GM12878 (cell line): Measurements from ENCODE around the gene KCNK13. TPM values are rescaled to one million over a fixed set of nuclear protein-coding genes. Genes with fewer than 3 reads are reported as not detected.

Experiments used
- ATAC-seq: fragments of 200-7000 bp; cut with Tn5 transposase; 3 replicates; pipeline ENCODE4 v1.9.1; 2020; ENCODE audit warnings: mild to moderate bottlenecking, moderate library complexity
- BruUV-seq: library from RNA; stranded (reverse); fragments of 400-500 nt; replicated peaks from 2 replicates; lab custom pipeline; 2021; lab: Mats Ljungman, UMichigan
- CTCF ChIA-PET: fragments of 300-600 bp; sonication (Branson Sonifier 250); formaldehyde crosslinking; extraction: SDS; loops from one replicate; lab custom pipeline; 2021; ENCODE audit warnings: inconsistent platforms; lab: Yijun Ruan, JAX
- POLR2A ChIA-PET: fragments of 350-600 bp; formaldehyde crosslinking; extraction: SDS; loops from one replicate; lab custom pipeline; 2021; ENCODE audit warnings: inconsistent platforms; lab: Charles Lee
- RAD21 ChIA-PET: fragments of 300-600 bp; sonication (Branson Sonifier 250); formaldehyde crosslinking; loops from one replicate; lab custom pipeline; 2023; ENCODE audit warnings: antibody characterized with exemption; ENCODE audit not compliant: unreplicated experiment; lab: Charles Lee
- SMC1A ChIA-PET: fragments of 300-600 bp; sonication (Branson Sonifier 250); formaldehyde crosslinking; loops from one replicate; lab custom pipeline; 2023; ENCODE audit not compliant: unreplicated experiment, uncharacterized antibody; lab: Charles Lee
- DNase-seq: peaks from one replicate; pipeline ENCODE4 v3.0.0-alpha.2; 2011; ENCODE audit warnings: low read depth, low spot score
- FAIRE-seq: peaks from 3 replicates; lab custom pipeline; 2011; peaks lifted over from hg19 to GRCh38; lab: Jason Lieb, UNC
- H2AFZ ChIP-seq: 2 replicates; pipeline ENCODE4 v1.6.0; 2011; ENCODE audit warnings: low read depth, low read length, control low read depth; ENCODE audit not compliant: control insufficient read depth
- H3K27ac ChIP-seq: 2 replicates; pipeline ENCODE4 v1.5.1; 2011; ENCODE audit warnings: control low read depth; ENCODE audit not compliant: control insufficient read depth, insufficient read depth
- H3K27me3 ChIP-seq, 2 experiments: replicated peaks in 1 of 2; 2 replicates each; pipeline versions ENCODE4 v1.6.0 to v1.6.1; 2011; ENCODE audit warnings: low read length in 1 of 2; ENCODE audit not compliant: control insufficient read depth in 2 of 2, insufficient read depth in 2 of 2
- H3K36me3 ChIP-seq, 2 experiments: 2 replicates each; pipeline ENCODE4 v1.5.1; 2011; ENCODE audit warnings: low read length in 1 of 2; ENCODE audit not compliant: control insufficient read depth in 2 of 2, insufficient read depth in 2 of 2
- H3K4me1 ChIP-seq: 2 replicates; pipeline ENCODE4 v1.6.1; 2011; ENCODE audit warnings: mild to moderate bottlenecking, low read length, moderate library complexity, mixed read lengths; ENCODE audit not compliant: control insufficient read depth, insufficient read depth
- H3K4me2 ChIP-seq: 2 replicates; pipeline ENCODE4 v1.6.0; 2011; ENCODE audit warnings: control low read depth; ENCODE audit not compliant: control insufficient read depth, insufficient read depth
- H3K4me3 ChIP-seq: fragments of 200-600 bp; sonication (generic); 2 replicates; pipeline ENCODE4 v1.5.1; 2016
- H3K79me2 ChIP-seq: 2 replicates; pipeline ENCODE4 v1.6.0; 2011; ENCODE audit warnings: low read length; ENCODE audit not compliant: control insufficient read depth, insufficient read depth
- H3K9ac ChIP-seq: 2 replicates; pipeline ENCODE4 v1.8.0; 2011; ENCODE audit warnings: low read length, control low read depth, mixed read lengths; ENCODE audit not compliant: control insufficient read depth, insufficient read depth
- H3K9me3 ChIP-seq: replicated peaks from 3 replicates; pipeline ENCODE4 v1.5.1; 2011; ENCODE audit warnings: mild to moderate bottlenecking, low read length; ENCODE audit not compliant: control insufficient read depth, insufficient read depth
- H4K20me1 ChIP-seq: 2 replicates; pipeline ENCODE4 v1.6.0; 2011; ENCODE audit not compliant: control insufficient read depth, insufficient read depth
- CHD2 ChIP-seq: IDR thresholded peaks from 2 replicates; pipeline ENCODE4 v1.6.1; 2011; ENCODE audit warnings: low read depth, low read length, improper control_type of control experiment, borderline replicate concordance
- CREB1 ChIP-seq: IDR thresholded peaks from 2 replicates; pipeline ENCODE4 v1.6.1; 2012; ENCODE audit warnings: low read depth, mild to moderate bottlenecking, inconsistent platforms
- ETV6 ChIP-seq, 2 experiments: fragments of 450-650 bp in 1 of 2; IDR thresholded peaks in 1 of 2; conservative IDR thresholded peaks in 1 of 2; 2 replicates each; pipeline ENCODE4 v1.6.1; 2014; ENCODE audit warnings: antibody characterized with exemption in 1 of 2, borderline replicate concordance in 1 of 2, low read depth in 1 of 2, mild to moderate bottlenecking in 1 of 2, moderate library complexity in 1 of 2
- NFIC ChIP-seq: IDR thresholded peaks from 2 replicates; pipeline ENCODE4 v1.6.1; 2012; ENCODE audit warnings: low read depth, mild to moderate bottlenecking, inconsistent platforms, low read length, moderate library complexity
- POU2F2 ChIP-seq: IDR thresholded peaks from 3 replicates; pipeline ENCODE4 v1.6.1; 2011; ENCODE audit warnings: low read depth, mild to moderate bottlenecking, low read length, borderline replicate concordance
- RFX5 ChIP-seq: IDR thresholded peaks from 2 replicates; pipeline ENCODE4 v1.6.1; 2011; ENCODE audit warnings: low read depth, low read length, improper control_type of control experiment
- RUNX3 ChIP-seq: IDR thresholded peaks from 2 replicates; pipeline ENCODE4 v1.6.1; 2012; ENCODE audit warnings: low read length, inconsistent platforms
- SMARCA5 ChIP-seq: fragments of 450-650 bp; IDR thresholded peaks from 2 replicates; pipeline ENCODE4 v1.6.1; 2017; ENCODE audit warnings: mild to moderate bottlenecking
- WGBS: methylation state at CpG from one replicate; pipeline ENCODE4 v1.1.6; 2016; ENCODE audit warnings: low lambda C conversion rate; ENCODE audit not compliant: insufficient replicate concordance, insufficient coverage; ENCODE audit errors: missing lambda C conversion rate; 5-methylcytosine and 5-hydroxymethylcytosine counted together
- in situ Hi-C: fragments of 300-500 bp; cut with MboI; formaldehyde crosslinking; loops from 9 replicates; pipeline ENCODE4 v1.14.3; 2018; ENCODE audit warnings: mixed read lengths
- intact Hi-C: fragments of 100-400 bp; cut with micrococcal nuclease; formaldehyde crosslinking; loops from one replicate; pipeline ENCODE4 v1.14.2; 2022; ENCODE audit not compliant: unreplicated experiment
- polyA plus RNA-seq, 11 experiments: library from polyadenylated mRNA; depleted of rRNA in 4 of 11; unstranded in 6 of 11; stranded (reverse) in 5 of 11; fragments of >200 nt; fragmentation: Nextera tagmentation in 4 of 11; fragmentation: Illumina TruSeq in 1 of 11; extraction: Ambion mirVana in 4 of 11; extraction: Trizol in 1 of 11; gene quantifications; 1 replicate in 1 of 11; 2 replicates in 10 of 11; pipeline versions ENCODE4 v1.2.1 to v1.2.3, GENCODE V29; 2011 to 2016; ENCODE audit warnings: inconsistent platforms in 2 of 11, missing spikeins in 2 of 11, low read depth in 1 of 11
- total RNA-seq, 4 experiments: library from RNA; depleted of rRNA in 3 of 4; stranded (reverse); fragments of >200 nt in 3 of 4; fragmentation: Illumina TruSeq in 1 of 4; extraction: Trizol in 1 of 4; gene quantifications; 2 replicates each; pipeline versions ENCODE4 v1.2.1 to v1.2.3, GENCODE V29; 2013 to 2021
- TF ChIP-seq, protein P1 (sequence below): fragments of 150-350 bp; IDR thresholded peaks from 2 replicates; pipeline ENCODE4 v1.6.1; 2014; ENCODE audit warnings: mild to moderate bottlenecking, low read depth, low read length
- TF ChIP-seq, protein P2 (sequence below): IDR thresholded peaks from 2 replicates; pipeline ENCODE4 v1.6.1; 2012; ENCODE audit warnings: low read length, inconsistent platforms
- TF ChIP-seq, protein P3 (sequence below): fragments of 450-650 bp; IDR thresholded peaks from 2 replicates; pipeline ENCODE4 v1.6.1; 2017; ENCODE audit warnings: antibody characterized with exemption, mild to moderate bottlenecking, moderate library complexity

KCNK13 gene
- total and polyA plus RNA-seq, 10 of the 15 experiments (the other 5 are each of a cell fraction or from before 2014, with no cell fraction given) = not detected

DNA sequence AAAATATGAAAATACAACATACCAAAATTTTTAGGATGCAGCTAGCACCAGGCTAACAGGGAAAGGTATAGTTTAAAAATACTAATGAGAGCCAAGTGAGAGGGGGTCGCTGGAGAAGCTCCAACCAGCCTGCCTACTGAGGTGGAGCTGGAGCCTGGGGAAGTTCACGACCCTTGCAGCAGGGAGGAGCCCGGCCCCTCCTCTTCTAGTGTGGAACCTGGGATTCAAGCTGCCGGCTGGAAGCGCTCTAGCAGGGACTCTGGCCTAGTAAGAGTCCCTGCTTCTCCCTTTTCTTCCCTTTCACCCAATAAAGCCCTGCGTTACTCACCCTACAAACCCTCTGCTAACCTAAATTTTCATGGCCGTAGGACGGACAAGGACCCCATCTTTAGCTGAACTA, 5.0 kb upstream of the KCNK13 start (continued):
- TF ChIP-seq, protein P1, sequence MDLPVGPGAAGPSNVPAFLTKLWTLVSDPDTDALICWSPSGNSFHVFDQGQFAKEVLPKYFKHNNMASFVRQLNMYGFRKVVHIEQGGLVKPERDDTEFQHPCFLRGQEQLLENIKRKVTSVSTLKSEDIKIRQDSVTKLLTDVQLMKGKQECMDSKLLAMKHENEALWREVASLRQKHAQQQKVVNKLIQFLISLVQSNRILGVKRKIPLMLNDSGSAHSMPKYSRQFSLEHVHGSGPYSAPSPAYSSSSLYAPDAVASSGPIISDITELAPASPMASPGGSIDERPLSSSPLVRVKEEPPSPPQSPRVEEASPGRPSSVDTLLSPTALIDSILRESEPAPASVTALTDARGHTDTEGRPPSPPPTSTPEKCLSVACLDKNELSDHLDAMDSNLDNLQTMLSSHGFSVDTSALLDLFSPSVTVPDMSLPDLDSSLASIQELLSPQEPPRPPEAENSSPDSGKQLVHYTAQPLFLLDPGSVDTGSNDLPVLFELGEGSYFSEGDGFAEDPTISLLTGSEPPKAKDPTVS = no peak

DNA sequence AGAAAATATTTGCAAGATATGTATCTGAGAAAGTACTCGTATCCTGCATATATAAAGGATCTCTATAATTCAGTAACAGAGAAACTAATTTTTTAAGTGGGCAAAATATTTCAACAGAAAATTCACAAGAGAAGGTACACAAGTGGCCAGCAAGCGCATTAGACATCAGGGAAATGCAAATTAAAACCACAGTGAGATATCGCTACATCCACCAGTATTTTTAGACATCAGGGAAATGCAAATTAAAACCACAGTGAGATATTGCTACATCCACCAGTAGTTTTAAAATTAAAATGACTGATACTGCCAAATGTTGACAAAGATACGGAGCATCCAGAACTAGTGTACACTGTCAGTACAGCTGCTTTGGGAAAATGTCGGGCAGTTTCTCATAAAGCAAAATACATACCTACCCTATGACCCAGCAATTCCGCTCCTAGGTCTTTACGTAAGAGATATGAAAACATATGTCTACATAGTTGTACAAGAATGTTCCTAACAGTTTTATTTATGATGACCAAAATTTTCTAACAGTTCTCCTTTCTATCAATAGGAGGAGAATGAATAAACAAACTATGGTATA, 2.8 kb upstream of the KCNK13 start:
- no peak for DNase-seq
- Histone ChIP-seq H3K4me2 (no peak overlapping the region), H3K4me1 (peaks cover 16% of the 10 kb centered on the region), H3K9me3 (peaks cover 3% of the 10 kb centered on the region; the same call in 2 of the 3 replicates), H3K27ac (no peak overlapping the region), H3K4me3 (no peak overlapping the region), H4K20me1 (no peaks in the 10 kb centered on the region), H3K9ac (no peak overlapping the region), H3K27me3 (peaks cover 17 to 30% of the 10 kb centered on the region in 2 experiments), H3K36me3 (no peaks in the 10 kb centered on the region), H3K79me2 (no peaks in the 10 kb centered on the region), H2AFZ (no peak overlapping the region)
- BruUV-seq = no TSS peak
- in situ Hi-C loops (no loop called here), intact Hi-C loops (no loop called here)
- ChIA-PET RAD21 (no interaction called here), SMC1A (no interaction called here), CTCF (interaction anchor here (0.9 kb wide), 2 partner anchors 84 to 120 kb away, joined by 4 to 6 read pairs; no protein-coding TSS in a partner anchor), POLR2A (no interaction called here)
- TF ChIP-seq SMARCA5 (no peak), NFIC (no peak), ETV6 (conservative IDR thresholded peaks at IDR 0.05 in 1 of 2, IDR thresholded peaks at IDR 0.05 in 1 of 2; ENCODE audit: borderline replicate concordance in 1 of 2, low read depth in 1 of 2) (0 out of 4 replicates have a peak, but pooled peaks of 1 of the 2 experiments have one; percentile 15), CREB1 (no peak), RUNX3 (peak; percentile 50), POU2F2 (0 out of 3 replicates have a peak, but pooled peaks have one; percentile 50), CHD2 (no peak), RFX5 (no peak)
- TF ChIP-seq, protein P2, sequence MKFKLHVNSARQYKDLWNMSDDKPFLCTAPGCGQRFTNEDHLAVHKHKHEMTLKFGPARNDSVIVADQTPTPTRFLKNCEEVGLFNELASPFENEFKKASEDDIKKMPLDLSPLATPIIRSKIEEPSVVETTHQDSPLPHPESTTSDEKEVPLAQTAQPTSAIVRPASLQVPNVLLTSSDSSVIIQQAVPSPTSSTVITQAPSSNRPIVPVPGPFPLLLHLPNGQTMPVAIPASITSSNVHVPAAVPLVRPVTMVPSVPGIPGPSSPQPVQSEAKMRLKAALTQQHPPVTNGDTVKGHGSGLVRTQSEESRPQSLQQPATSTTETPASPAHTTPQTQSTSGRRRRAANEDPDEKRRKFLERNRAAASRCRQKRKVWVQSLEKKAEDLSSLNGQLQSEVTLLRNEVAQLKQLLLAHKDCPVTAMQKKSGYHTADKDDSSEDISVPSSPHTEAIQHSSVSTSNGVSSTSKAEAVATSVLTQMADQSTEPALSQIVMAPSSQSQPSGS = no peak
- TF ChIP-seq, protein P3, sequence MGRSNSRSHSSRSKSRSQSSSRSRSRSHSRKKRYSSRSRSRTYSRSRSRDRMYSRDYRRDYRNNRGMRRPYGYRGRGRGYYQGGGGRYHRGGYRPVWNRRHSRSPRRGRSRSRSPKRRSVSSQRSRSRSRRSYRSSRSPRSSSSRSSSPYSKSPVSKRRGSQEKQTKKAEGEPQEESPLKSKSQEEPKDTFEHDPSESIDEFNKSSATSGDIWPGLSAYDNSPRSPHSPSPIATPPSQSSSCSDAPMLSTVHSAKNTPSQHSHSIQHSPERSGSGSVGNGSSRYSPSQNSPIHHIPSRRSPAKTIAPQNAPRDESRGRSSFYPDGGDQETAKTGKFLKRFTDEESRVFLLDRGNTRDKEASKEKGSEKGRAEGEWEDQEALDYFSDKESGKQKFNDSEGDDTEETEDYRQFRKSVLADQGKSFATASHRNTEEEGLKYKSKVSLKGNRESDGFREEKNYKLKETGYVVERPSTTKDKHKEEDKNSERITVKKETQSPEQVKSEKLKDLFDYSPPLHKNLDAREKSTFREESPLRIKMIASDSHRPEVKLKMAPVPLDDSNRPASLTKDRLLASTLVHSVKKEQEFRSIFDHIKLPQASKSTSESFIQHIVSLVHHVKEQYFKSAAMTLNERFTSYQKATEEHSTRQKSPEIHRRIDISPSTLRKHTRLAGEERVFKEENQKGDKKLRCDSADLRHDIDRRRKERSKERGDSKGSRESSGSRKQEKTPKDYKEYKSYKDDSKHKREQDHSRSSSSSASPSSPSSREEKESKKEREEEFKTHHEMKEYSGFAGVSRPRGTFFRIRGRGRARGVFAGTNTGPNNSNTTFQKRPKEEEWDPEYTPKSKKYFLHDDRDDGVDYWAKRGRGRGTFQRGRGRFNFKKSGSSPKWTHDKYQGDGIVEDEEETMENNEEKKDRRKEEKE = no peak
- FAIRE-seq = no peak
- WGBS = 18% methylated on average over 7 of the region's 7 CpGs
- no peak for ATAC-seq
